Peyer's patch (tissue), 4 donors: ENCODE results near the gene INTS1.

Experiments used
- POLR2A ChIP-seq, 2 donors: fragments of 450-650 bp; IDR thresholded peaks; one replicate each; pipeline ENCODE4 v1.5.1; 2017; ENCODE audit warnings: antibody characterized with exemption in 2 of 2, mild to moderate bottlenecking in 2 of 2, moderate library complexity in 2 of 2
- TF ChIP-seq, protein P1 (sequence below), 6 experiments: fragments of 450-650 bp in 4 of 6; fragments of 200-600 bp in 2 of 6; sonication (generic) in 1 of 6; IDR thresholded peaks; one replicate each; pipeline ENCODE4 v1.5.1; 2017 to 2019; ENCODE audit warnings: antibody characterized with exemption in 6 of 6, mild to moderate bottlenecking in 3 of 6, moderate library complexity in 1 of 6

- TF ChIP-seq, protein P1, sequence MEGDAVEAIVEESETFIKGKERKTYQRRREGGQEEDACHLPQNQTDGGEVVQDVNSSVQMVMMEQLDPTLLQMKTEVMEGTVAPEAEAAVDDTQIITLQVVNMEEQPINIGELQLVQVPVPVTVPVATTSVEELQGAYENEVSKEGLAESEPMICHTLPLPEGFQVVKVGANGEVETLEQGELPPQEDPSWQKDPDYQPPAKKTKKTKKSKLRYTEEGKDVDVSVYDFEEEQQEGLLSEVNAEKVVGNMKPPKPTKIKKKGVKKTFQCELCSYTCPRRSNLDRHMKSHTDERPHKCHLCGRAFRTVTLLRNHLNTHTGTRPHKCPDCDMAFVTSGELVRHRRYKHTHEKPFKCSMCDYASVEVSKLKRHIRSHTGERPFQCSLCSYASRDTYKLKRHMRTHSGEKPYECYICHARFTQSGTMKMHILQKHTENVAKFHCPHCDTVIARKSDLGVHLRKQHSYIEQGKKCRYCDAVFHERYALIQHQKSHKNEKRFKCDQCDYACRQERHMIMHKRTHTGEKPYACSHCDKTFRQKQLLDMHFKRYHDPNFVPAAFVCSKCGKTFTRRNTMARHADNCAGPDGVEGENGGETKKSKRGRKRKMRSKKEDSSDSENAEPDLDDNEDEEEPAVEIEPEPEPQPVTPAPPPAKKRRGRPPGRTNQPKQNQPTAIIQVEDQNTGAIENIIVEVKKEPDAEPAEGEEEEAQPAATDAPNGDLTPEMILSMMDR (IDR thresholded peaks at IDR 0.05): no peak
- no peak for TF ChIP-seq POLR2A (IDR thresholded peaks at IDR 0.05)
Measured at GRCh38 chr7:1494447-1494846, 9.7 kb downstream of the INTS1 start.
